DMS153 treated with DMSO at 0.1 percent for 48 hours (cell line): ENCODE measurements around the gene HPS1.

ENCODE experiments used
- DNase-seq: peaks from one replicate; lab custom pipeline; 2025; ENCODE audit not compliant: unreplicated experiment; lab: John Stamatoyannopoulos, UW

The HPS1 gene

DNA sequence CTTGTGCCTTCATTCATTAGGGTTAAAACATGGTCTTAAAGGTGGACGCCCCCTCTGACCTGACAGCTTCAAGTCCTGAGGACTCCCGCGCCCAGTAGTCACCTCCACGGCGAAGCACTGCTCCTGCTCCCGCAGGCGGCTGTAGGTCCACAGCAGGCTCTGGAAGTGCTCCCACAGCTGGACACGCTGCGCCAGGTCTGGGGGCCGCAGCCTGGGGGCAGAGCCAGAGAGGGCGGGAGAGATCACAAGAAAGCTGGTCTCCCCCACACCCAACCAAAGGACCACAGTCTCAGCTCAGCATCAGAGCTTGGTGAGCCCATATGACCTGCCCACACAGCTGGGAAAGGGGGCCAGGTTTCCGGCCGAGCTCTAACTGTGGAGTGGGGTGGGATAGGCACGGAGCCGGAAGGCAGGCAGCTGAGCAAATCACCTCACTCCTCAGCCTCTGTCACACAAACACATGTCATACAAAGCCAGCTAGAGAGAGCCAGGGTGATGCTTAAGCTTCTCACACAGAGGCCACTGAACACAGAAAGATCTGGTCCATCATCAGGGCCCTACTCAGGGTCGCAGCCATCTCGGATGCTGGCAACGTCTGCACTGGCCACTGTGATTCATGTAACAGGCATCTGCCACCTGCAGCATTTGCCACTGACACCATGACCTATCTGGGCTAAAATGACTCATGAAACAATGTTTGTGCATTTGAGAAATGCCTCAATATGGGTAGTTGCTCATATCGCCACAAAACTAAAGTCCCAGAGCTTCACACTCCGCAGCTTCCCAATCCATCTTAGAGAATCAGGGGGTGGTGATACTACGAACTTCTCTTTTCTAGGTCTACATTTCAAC lies 12.6 kb downstream of the HPS1 start:
- no peak for DNase-seq

GRCh38 chr10:98433371-98433770 lies 13.4 kb downstream of the HPS1 start:
- no peak for DNase-seq

GRCh38 chr10:98432330-98432729 lies 14.4 kb downstream of the HPS1 start:
- no peak for DNase-seq

DNA sequence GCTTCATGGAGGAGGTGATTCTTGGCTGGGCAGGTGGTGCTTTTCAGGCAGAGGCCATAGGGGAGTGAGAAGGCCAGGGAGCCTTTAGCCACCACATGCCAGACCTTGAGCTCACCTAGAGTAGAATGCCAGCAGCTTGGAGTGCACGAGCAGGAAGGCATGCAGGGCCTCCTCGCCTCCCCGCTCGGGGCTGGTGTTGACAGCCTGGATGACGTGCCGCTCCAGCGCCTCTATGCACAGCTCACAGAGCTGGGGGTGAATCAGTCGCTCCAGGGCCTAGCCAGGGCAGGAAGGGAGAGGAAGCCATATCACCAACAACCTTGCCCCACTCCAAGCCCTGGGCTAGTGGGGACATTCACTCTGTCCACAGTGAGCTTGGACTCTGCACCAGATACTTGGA lies 15.7 kb downstream of the HPS1 start:
- no peak for DNase-seq

DNA sequence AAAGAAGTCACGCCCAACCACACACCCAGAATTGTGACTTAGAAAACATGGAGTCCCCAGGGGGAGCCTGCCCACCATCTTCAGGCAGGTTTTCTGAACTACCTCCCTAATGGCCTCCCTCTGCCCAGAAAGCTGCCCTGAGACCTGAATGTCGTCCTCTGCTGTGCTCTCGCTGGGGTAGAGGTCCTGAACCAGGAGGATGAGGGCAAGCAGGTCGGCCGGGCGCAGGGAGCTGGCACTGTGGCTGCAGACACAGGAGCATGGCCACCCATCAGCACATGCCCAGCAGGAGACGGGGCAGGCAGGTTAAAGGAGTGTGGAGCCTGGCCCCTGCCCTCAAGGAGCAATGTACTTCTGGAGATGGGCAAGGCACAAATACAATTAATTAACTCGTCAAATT lies 16.3 kb downstream of the HPS1 start:
- no peak for DNase-seq

- no peak for DNase-seq
Observed at GRCh38 chr10:98429320-98430072, 17.2 kb downstream of the HPS1 start.

- DNase-seq: no peak
Observed at GRCh38 chr10:98427011-98427515, 19.7 kb downstream of the HPS1 start.

- DNase-seq: no peak
Observed at GRCh38 chr10:98425511-98426352, 21.0 kb downstream of the HPS1 start.

GRCh38 chr10:98424295-98425254 lies 22.2 kb downstream of the HPS1 start:
- no peak for DNase-seq

DNA sequence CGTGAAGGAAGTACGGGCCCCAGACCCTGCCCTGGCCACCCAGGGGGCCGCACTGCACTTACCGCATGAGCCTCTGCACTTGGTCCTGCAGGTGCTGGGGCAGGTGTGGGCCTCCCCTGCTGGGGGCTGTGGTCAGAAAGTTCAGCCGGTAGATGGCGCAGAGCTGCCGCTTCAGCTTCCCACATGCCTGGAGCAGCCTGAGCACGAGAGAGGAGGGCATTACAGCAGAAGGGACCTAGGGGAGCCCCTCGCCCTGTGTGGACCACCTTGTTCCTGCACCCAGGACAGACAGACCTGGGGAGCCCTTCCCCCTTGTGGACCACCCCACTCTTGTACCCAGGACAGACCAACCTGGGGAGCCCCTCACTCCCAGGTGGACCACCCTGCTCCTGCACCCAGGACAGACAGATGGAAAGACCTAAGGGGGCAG lies 23.0 kb downstream of the HPS1 start:
- no peak for DNase-seq

GRCh38 chr10:98422182-98422581 lies 24.6 kb downstream of the HPS1 start:
- DNase-seq: no peak

DNA sequence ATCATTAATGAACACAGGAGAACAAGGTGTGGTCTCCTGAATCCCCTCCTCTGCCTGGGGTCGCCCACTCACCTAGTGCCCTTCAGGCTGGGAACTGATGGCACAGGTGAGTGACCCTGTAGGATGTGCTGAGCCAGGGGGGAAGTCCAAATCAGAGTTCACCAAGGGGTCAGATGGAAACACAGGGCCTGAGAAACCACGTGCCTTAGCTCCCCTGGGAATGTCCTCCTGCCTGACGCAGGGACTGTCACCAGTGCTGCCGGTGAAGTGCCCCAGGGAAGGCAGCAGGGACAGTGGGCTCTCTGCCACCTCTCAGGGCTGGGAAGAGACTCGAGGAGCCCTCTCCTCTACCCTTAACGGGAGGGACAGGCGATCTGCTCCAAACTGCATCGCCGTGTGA lies 25.9 kb downstream of the HPS1 start:
- DNase-seq: no peak

DNA sequence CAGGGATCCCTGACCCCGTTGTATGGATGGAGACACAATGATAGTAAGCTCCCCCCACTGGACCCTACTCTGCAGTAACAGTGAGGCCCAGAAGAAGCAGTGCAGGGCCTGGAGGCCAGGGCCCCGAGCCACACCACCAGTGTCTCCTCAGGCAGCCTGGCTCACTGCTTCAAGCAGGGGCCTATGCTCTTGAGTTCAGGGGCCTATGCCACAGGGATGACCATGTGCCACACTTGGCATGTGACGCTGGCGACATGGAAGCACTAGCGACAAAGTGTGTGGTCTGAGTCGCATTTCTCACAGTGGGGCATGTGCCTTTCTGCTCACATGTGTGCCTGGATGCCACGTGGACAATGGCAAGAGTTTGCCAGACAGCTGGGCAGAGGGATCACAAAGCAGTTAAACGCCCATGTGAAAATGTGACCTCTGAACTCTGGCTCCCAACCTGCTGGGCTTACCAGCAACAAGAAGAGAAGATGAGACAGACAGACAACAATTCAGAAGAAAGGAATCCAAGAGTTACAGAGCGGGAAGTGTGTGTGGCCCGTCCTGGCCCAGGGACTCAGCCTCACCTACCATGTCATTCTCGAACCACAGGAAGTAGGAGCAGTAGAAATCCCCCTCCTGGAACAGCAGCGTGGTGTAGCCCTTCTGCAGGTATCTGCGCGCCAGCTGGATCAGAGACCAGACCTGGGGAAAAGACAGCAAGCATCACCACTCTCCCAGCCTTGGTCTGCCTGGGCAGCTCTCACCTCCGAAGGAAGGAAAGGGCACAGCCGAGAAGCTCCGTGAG lies 27.1 kb downstream of the HPS1 start:
- no peak for DNase-seq

DNA sequence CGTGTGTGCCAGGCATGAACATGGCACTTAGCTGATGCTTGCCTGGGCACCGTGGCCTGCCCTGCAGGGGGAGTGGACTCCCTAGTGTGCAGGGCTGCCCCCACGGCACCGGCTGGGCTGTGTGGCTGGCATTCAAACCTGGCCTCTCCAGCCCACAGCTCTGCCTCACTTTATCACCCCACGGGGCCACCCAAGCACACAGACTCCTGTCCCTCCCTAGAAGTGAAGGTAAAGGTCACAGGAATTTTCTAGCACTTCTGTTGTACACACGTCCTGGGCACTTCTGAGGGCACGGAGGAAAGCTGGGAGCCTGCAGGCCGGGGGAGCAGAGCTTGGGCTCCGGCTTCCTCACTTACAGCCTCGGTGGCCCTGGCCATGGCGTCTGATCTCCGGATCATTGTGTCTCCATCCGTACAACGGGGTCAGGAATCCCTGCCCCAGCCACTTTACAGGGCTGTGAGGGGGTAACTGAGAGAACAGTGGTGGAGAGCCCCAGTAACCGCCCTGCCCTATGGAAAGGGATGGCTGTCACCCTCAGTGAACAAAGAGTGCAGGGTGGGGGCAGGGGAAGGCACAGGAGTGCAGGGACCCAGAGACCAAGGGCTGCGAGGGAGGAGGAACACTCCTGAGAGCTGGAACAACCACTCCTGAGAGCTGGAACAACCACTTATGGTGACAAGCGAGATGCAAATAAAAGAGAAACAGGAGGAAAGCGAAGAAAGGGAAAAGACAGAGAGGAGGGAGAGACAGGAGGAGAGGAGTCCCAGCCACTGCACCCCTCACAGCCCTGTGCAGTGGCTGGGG lies 27.9 kb downstream of the HPS1 start:
- DNase-seq: no peak

DNA sequence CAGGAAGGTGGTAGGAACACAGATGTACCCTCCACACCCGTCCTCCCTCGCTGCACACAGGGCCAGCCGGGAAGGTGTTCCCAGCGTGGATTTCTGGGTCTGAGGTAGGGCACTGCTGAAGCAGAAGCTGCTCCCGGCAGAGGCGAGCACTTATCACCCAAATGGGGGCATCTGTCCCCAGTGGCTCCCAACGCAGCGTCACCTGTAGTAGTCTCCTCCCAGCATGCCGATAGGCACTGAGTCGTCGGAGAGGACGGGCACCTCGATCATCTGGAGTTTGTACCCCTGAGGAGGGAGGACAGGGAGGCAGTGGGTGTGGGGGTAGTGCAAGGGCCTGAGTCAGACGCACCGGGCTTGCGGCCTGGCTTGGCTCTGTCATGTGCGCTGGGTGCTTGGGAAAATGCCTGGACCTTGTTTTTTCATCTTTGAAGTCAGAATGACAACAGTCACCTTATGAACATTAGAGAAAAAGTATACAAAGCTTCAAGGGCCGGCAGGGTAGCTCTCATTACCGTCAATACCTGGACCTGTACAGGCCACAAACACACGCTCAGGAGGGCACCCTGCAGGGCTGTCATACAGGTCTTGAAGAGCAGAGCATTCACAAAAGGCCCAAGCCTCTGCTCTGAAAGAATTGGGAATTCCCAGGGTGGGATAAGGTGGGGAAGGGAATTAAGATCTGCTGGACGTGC lies 28.6 kb downstream of the HPS1 start:
- DNase-seq: no peak

- DNase-seq: no peak
Observed at GRCh38 chr10:98417481-98417959, 29.2 kb downstream of the HPS1 start.

- DNase-seq: no peak
Observed at GRCh38 chr10:98416606-98417388, 29.9 kb downstream of the HPS1 start.
